OCI-LY1 (cell line): ENCODE measurements around the gene PAK5.

ENCODE experiments used
- H2AFZ ChIP-seq: fragments of 200-600 bp; sonication (generic), shearing (Covaris generic); 2 replicates; pipeline ENCODE4 v1.6.0; 2014; ENCODE audit warnings: antibody characterized with exemption, mild to moderate bottlenecking, low read length
- H3F3A ChIP-seq: fragments of 200-600 bp; sonication (generic), shearing (Covaris generic); 2 replicates; pipeline ENCODE4 v1.6.0; 2014; ENCODE audit warnings: mild to moderate bottlenecking, antibody characterized with exemption, low read length, moderate library complexity; ENCODE audit not compliant: insufficient read depth
- H3K27ac ChIP-seq: fragments of 200-600 bp; sonication (generic); 2 replicates; pipeline ENCODE4 v1.5.1; 2014; ENCODE audit warnings: low read length, mixed run types, mild to moderate bottlenecking, low read depth; ENCODE audit not compliant: poor library complexity, severe bottlenecking
- H3K27me3 ChIP-seq: fragments of 200-600 bp; sonication (generic); 2 replicates; pipeline ENCODE4 v1.6.0; 2014; ENCODE audit warnings: antibody characterized with exemption, mild to moderate bottlenecking, low read length, moderate library complexity; ENCODE audit not compliant: insufficient read depth
- H3K36me3 ChIP-seq: fragments of 200-600 bp; sonication (generic); 2 replicates; pipeline ENCODE4 v1.6.1; 2014; ENCODE audit warnings: mild to moderate bottlenecking, antibody characterized with exemption, low read length, moderate library complexity, mixed read lengths; ENCODE audit not compliant: insufficient read depth
- H3K4me1 ChIP-seq: fragments of 200-600 bp; sonication (generic); 2 replicates; pipeline ENCODE4 v1.5.1; 2014; ENCODE audit warnings: mild to moderate bottlenecking, low read length, moderate library complexity; ENCODE audit not compliant: insufficient read depth, severe bottlenecking
- H3K4me2 ChIP-seq: fragments of 200-600 bp; sonication (generic), shearing (Covaris generic); 2 replicates; pipeline ENCODE4 v1.6.1; 2014; ENCODE audit warnings: low read length
- H3K4me3 ChIP-seq: fragments of 200-600 bp; sonication (generic); 2 replicates; pipeline ENCODE4 v1.5.1; 2014; ENCODE audit warnings: low read length, low read depth, mild to moderate bottlenecking, mixed read lengths; ENCODE audit not compliant: poor library complexity, severe bottlenecking
- H3K79me2 ChIP-seq: fragments of 200-600 bp; shearing (Covaris generic); 2 replicates; pipeline ENCODE4 v1.6.1; 2016; ENCODE audit warnings: mixed run types, low read length, mixed read lengths; ENCODE audit not compliant: insufficient read depth
- H3K9ac ChIP-seq: fragments of 200-600 bp; sonication (generic), shearing (Covaris generic); 2 replicates; pipeline ENCODE4 v1.6.1; 2014; ENCODE audit warnings: mild to moderate bottlenecking, low read length, mixed read lengths
- H3K9me2 ChIP-seq: fragments of 200-600 bp; sonication (generic), shearing (Covaris generic); 2 replicates; pipeline ENCODE4 v1.6.1; 2014; ENCODE audit warnings: low read depth, mild to moderate bottlenecking, low read length, mixed read lengths
- H3K9me3 ChIP-seq: fragments of 200-600 bp; shearing (Covaris generic); 2 replicates; pipeline ENCODE4 v1.6.1; 2014; ENCODE audit warnings: low read length, mixed read lengths
- H4K20me1 ChIP-seq: fragments of 200-600 bp; sonication (generic), shearing (Covaris generic); 2 replicates; pipeline ENCODE4 v1.6.0; 2016; ENCODE audit warnings: mild to moderate bottlenecking, low read length; ENCODE audit not compliant: insufficient read depth
- EZH2 ChIP-seq: fragments of 200-600 bp; sonication (generic), shearing (Covaris generic); IDR thresholded peaks from 2 replicates; pipeline ENCODE4 v1.8.0; 2017; ENCODE audit warnings: borderline replicate concordance, mixed run types, mild to moderate bottlenecking, antibody characterized with exemption, low read length, moderate library complexity, mixed read lengths
- TF ChIP-seq, protein P1 (sequence below): fragments of 200-600 bp; sonication (generic), shearing (Covaris generic); IDR thresholded peaks from 2 replicates; pipeline ENCODE4 v1.5.1; 2017; ENCODE audit warnings: mild to moderate bottlenecking, antibody characterized with exemption, low read length, moderate library complexity, mixed read lengths

Gene PAK5

DNA sequence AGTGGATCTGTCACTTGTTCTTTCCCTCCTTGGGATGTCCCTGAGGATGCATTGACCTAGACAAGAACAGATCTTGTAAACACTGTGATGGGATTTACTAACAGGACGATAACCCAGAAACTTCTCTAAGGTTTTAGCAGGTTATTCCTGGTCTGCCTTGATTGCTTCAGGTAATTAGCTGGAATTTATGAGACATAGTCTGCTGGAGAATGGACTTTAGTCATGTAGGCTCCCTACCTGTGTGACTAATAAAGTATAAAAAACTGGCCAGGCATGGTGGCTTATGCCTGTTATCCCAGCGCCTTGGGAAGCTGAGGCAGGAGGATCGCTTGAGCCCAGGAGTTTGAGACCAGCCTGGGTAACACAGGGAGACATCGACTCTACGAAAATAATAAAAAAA is 96.1 kb downstream of the PAK5 start:
- no peak overlapping the region for H3K27ac ChIP-seq
- H4K20me1 ChIP-seq = no peaks in the 10 kb centered on the region
- no peaks in the 10 kb centered on the region for H3F3A ChIP-seq
- no peaks in the 10 kb centered on the region for H3K27me3 ChIP-seq
- H3K9ac ChIP-seq = no peak overlapping the region
- H3K9me3 ChIP-seq = no peaks in the 10 kb centered on the region
- H2AFZ ChIP-seq = no peak overlapping the region
- H3K4me1 ChIP-seq = no peaks in the 10 kb centered on the region
- no peaks in the 10 kb centered on the region for H3K79me2 ChIP-seq
- H3K9me2 ChIP-seq = no peaks in the 10 kb centered on the region
- H3K36me3 ChIP-seq = no peaks in the 10 kb centered on the region
- no peak for TF ChIP-seq EZH2
- TF ChIP-seq, protein P1, sequence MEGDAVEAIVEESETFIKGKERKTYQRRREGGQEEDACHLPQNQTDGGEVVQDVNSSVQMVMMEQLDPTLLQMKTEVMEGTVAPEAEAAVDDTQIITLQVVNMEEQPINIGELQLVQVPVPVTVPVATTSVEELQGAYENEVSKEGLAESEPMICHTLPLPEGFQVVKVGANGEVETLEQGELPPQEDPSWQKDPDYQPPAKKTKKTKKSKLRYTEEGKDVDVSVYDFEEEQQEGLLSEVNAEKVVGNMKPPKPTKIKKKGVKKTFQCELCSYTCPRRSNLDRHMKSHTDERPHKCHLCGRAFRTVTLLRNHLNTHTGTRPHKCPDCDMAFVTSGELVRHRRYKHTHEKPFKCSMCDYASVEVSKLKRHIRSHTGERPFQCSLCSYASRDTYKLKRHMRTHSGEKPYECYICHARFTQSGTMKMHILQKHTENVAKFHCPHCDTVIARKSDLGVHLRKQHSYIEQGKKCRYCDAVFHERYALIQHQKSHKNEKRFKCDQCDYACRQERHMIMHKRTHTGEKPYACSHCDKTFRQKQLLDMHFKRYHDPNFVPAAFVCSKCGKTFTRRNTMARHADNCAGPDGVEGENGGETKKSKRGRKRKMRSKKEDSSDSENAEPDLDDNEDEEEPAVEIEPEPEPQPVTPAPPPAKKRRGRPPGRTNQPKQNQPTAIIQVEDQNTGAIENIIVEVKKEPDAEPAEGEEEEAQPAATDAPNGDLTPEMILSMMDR = no peak
- no peak overlapping the region for H3K4me2 ChIP-seq
- H3K4me3 ChIP-seq = no peak overlapping the region

DNA sequence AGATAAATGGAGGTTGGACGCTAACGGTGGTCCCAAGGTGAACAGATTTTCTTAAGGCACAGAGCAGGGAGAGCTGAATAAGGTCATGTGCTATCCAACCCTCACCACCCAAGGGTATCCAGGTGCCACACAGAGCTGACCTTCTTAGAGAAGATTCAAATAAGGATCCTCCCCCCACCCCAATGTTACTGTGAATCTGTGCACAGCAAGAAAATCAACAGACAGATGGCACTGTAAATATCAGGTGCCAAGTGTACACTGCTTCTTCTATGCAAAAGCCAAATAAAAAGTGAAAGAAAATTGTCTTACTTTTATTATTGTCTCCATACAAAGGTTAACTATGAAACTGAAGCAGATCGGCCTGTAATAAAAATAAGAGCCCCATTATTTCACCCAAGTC is 96.9 kb downstream of the PAK5 start:
- no peaks in the 10 kb centered on the region for H4K20me1 ChIP-seq
- no peak overlapping the region for H2AFZ ChIP-seq
- H3K4me1 ChIP-seq = no peaks in the 10 kb centered on the region
- no peaks in the 10 kb centered on the region for H3K27me3 ChIP-seq
- H3K27ac ChIP-seq = no peak overlapping the region
- H3K36me3 ChIP-seq = no peaks in the 10 kb centered on the region
- H3K4me3 ChIP-seq = no peak overlapping the region
- H3K79me2 ChIP-seq = no peaks in the 10 kb centered on the region
- H3F3A ChIP-seq = no peaks in the 10 kb centered on the region
- H3K4me2 ChIP-seq = no peak overlapping the region
- no peak overlapping the region for H3K9ac ChIP-seq
- no peak for TF ChIP-seq EZH2
- TF ChIP-seq, protein P1 = no peak
- no peaks in the 10 kb centered on the region for H3K9me2 ChIP-seq
- 0 out of 2 replicates have a peak, but pooled peaks cover 1% of the 10 kb centered on the region for H3K9me3 ChIP-seq

- no peaks in the 10 kb centered on the region for H4K20me1 ChIP-seq
- H3K9me2 ChIP-seq = no peaks in the 10 kb centered on the region
- no peaks in the 10 kb centered on the region for H3K27me3 ChIP-seq
- no peaks in the 10 kb centered on the region for H3K36me3 ChIP-seq
- H3K4me2 ChIP-seq = no peak overlapping the region
- no peaks in the 10 kb centered on the region for H3K79me2 ChIP-seq
- no peaks in the 10 kb centered on the region for H3K4me1 ChIP-seq
- no peak for TF ChIP-seq EZH2
- TF ChIP-seq, protein P1 = no peak
- no peak overlapping the region for H3K4me3 ChIP-seq
- H3K9ac ChIP-seq = no peak overlapping the region
- H3F3A ChIP-seq = no peaks in the 10 kb centered on the region
- H3K27ac ChIP-seq = no peak overlapping the region
- no peak overlapping the region for H2AFZ ChIP-seq
- H3K9me3 ChIP-seq = 0 out of 2 replicates have a peak, but pooled peaks cover 5% of the 10 kb centered on the region
These were observed 98.4 kb downstream of the PAK5 start for GRCh38 chr20:9740486-9740885.
